Calu3 (cell line): Measurements from ENCODE around the gene SRSF3. TPM values are rescaled to one million over a fixed set of nuclear protein-coding genes. Genes with fewer than 3 reads are reported as not detected.

ENCODE experiments used
- BruUV-seq: library from RNA; stranded (reverse); fragments of 400-500 nt; replicated peaks from 2 replicates; lab custom pipeline; 2021; lab: Mats Ljungman, UMichigan
- CTCF ChIA-PET: fragments of 300-600 bp; sonication (Branson Sonifier 250); formaldehyde crosslinking; loops from one replicate; lab custom pipeline; 2022; ENCODE audit warnings: antibody characterized with exemption; lab: Charles Lee
- DNase-seq: peaks from one replicate; pipeline ENCODE4 v3.0.0; 2022
- H3K27ac Mint-ChIP-seq: one replicate; pipeline ENCODE4 v1.8.0; 2022; ENCODE audit warnings: mixed read lengths; ENCODE audit not compliant: unreplicated experiment
- H3K27me3 Mint-ChIP-seq: one replicate; pipeline ENCODE4 v1.8.0; 2022; ENCODE audit warnings: mixed read lengths; ENCODE audit not compliant: unreplicated experiment
- H3K36me3 Mint-ChIP-seq: one replicate; pipeline ENCODE4 v1.8.0; 2022; ENCODE audit warnings: mild to moderate bottlenecking, moderate library complexity, mixed read lengths; ENCODE audit not compliant: insufficient read depth, unreplicated experiment
- H3K4me1 Mint-ChIP-seq: one replicate; pipeline ENCODE4 v1.8.0; 2022; ENCODE audit warnings: mild to moderate bottlenecking, low read depth, mixed read lengths; ENCODE audit not compliant: unreplicated experiment
- H3K4me3 Mint-ChIP-seq: one replicate; pipeline ENCODE4 v1.8.0; 2022; ENCODE audit warnings: mild to moderate bottlenecking, low read depth, moderate library complexity, mixed read lengths; ENCODE audit not compliant: unreplicated experiment
- H3K9me3 Mint-ChIP-seq: one replicate; pipeline ENCODE4 v1.8.0; 2022; ENCODE audit warnings: low read depth, mixed read lengths; ENCODE audit not compliant: unreplicated experiment
- CTCF ChIP-seq: fragments of 200-600 bp; IDR thresholded peaks from one replicate; pipeline ENCODE4 v1.8.0; 2022; ENCODE audit warnings: antibody characterized with exemption; ENCODE audit not compliant: unreplicated experiment
- intact Hi-C: fragments of 100-400 bp; cut with micrococcal nuclease; formaldehyde crosslinking; loops from one replicate; pipeline ENCODE4 v1.10.0; 2022; ENCODE audit not compliant: unreplicated experiment
- total RNA-seq: library from RNA; stranded (reverse); gene quantifications from 2 replicates; pipeline ENCODE4 v1.2.3, GENCODE V29; 2022

SRSF3 gene
- total RNA-seq, 1 experiment from 2014 or later, result 370 TPM

DNA sequence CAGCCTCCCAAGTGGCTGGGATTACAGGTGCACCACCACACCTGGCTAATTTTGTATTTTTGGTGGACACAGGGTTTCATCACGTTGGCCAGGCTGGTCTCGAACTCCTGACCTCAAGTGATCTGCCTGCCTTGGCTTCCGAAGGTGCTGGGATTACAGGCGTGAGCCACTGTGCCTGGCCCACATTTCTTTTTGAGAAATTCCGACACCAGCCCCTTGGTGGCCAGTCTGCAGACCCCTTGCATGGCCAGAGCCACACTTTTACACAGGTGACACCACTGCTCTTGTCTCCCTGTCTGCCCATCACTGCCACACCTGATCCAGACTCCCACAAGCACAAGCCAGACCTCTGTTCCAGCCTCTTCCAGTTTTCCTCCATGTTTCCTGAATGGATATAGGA is 33.0 kb downstream of the SRSF3 start:
- intact Hi-C loops, result no loop called here
- no peak for TF ChIP-seq CTCF
- no peak for DNase-seq
- no peaks in the 10 kb centered on the region for H3K9me3 Mint-ChIP-seq
- H3K27ac Mint-ChIP-seq, result no peak overlapping the region
- no TSS peak for BruUV-seq
- CTCF ChIA-PET, result no interaction called here
- H3K4me3 Mint-ChIP-seq, result no peak overlapping the region
- H3K4me1 Mint-ChIP-seq, result peaks cover 33% of the 10 kb centered on the region
- no peaks in the 10 kb centered on the region for H3K27me3 Mint-ChIP-seq
- H3K36me3 Mint-ChIP-seq, result peaks cover 9% of the 10 kb centered on the region

DNA sequence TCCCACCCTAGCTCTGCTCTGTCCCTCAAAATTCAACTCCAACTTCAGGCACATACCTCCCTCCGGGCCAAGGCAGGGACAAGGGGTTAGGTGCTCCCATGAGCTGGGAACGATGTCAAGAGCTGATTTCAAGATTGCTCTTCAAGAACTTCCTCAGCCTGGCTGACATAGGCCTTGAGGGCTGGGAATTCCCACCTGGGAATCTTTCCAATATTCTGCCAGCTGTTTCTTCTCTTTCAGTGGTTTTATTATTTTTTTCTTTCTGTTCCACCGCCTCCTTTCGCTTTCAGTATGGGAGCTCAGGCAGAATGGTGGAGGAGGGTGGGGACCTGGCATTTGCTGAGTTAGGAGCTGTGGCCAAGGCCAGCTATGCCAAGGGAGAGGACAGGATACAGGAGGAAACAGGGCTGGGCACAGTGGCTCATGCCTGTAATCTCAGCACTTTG is 33.7 kb downstream of the SRSF3 start:
- peaks cover 9% of the 10 kb centered on the region for H3K36me3 Mint-ChIP-seq
- CTCF ChIA-PET, result interaction anchor here (0.9 kb wide), 1 partner anchor 18 kb away, joined by 10 read pairs; no protein-coding TSS in a partner anchor
- DNase-seq, result no peak

DNA sequence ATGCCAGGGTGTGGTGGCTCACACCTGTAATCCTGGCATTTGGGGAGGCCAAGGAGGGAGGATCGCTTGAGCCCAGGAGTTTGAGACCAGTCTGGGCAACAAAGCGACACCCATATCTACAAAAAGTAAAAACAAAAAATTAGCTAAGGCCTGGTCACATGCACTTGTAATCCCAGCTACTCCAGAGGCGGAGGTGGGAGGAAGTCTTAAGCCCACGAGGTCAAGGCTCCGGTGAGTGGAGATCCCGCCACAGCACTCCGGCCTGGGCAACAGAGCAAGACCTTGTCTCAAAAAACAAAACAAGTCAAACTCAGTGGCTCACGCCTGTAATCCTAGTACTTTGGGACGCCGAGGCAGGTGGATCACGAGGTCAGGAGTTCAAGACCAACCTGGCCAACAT is 35.6 kb downstream of the SRSF3 start:
- Mint-ChIP-seq H3K36me3 (peaks cover 4% of the 10 kb centered on the region), H3K4me3 (no peak overlapping the region), H3K4me1 (peaks cover 22% of the 10 kb centered on the region), H3K9me3 (no peaks in the 10 kb centered on the region), H3K27ac (no peak overlapping the region), H3K27me3 (no peaks in the 10 kb centered on the region)
- CTCF ChIA-PET, result interaction anchor here (0.6 to 1.4 kb wide), 2 partner anchors 16 to 49 kb away, joined by 3 to 4 read pairs; partner anchors contain the start of gene CDKN1A
- DNase-seq, result no peak
- no TSS peak for BruUV-seq
- no peak for TF ChIP-seq CTCF
- intact Hi-C loops, result no loop called here

More for the DNA sequence above, 33.7 kb downstream of the SRSF3 start:
- no peak for TF ChIP-seq CTCF
- Mint-ChIP-seq H3K4me1 (peaks cover 29% of the 10 kb centered on the region), H3K27ac (no peak overlapping the region), H3K4me3 (no peak overlapping the region), H3K9me3 (no peaks in the 10 kb centered on the region), H3K27me3 (no peaks in the 10 kb centered on the region)
- BruUV-seq, result no TSS peak
- intact Hi-C loops, result no loop called here

- CTCF ChIA-PET, result no interaction called here
- Mint-ChIP-seq H3K36me3 (no peaks in the 10 kb centered on the region), H3K27me3 (no peaks in the 10 kb centered on the region), H3K4me3 (no peak overlapping the region), H3K27ac (no peak overlapping the region), H3K4me1 (peaks cover 20% of the 10 kb centered on the region), H3K9me3 (no peaks in the 10 kb centered on the region)
- BruUV-seq, result no TSS peak
- intact Hi-C loops, result no loop called here
- no peak for DNase-seq
- no peak for TF ChIP-seq CTCF
Measured at GRCh38 chr6:36631326-36632011, 37.3 kb downstream of the SRSF3 start.
